ENCODE data around the gene MAP2K1. TPM values are rescaled to one million over a fixed set of nuclear protein-coding genes. Genes with fewer than 3 reads are reported as not detected.

The MAP2K1 gene
- total RNA-seq, 1 donor: 52.2 TPM

GRCh38 chr15:66523926-66524325, 137.2 kb downstream of the MAP2K1 start:
- no peak overlapping the region for H3K4me3 ChIP-seq (ENCODE audit: low read depth, low read length)
- no peak for DNase-seq (ENCODE audit: low read depth)
- no peak for TF ChIP-seq CTCF (IDR thresholded peaks at IDR 0.05; ENCODE audit: insufficient read depth, low read length)

- DNase-seq (ENCODE audit: low read depth): no peak
- TF ChIP-seq CTCF (IDR thresholded peaks at IDR 0.05; ENCODE audit: insufficient read depth, low read length): no peak
- no peak overlapping the region for H3K4me3 ChIP-seq (ENCODE audit: low read depth, low read length)
Measured at GRCh38 chr15:66524838-66525237, 138.1 kb downstream of the MAP2K1 start.

GRCh38 chr15:66535056-66535455, 148.3 kb downstream of the MAP2K1 start:
- no peak overlapping the region for H3K4me3 ChIP-seq (ENCODE audit: low read depth, low read length)
- DNase-seq (ENCODE audit: low read depth): no peak
- no peak for TF ChIP-seq CTCF (IDR thresholded peaks at IDR 0.05; ENCODE audit: insufficient read depth, low read length)

Small RNAs within 50 kb of the gene (small RNA-seq; reads per million reads assigned to genes)
- gene ATP5MFP6 (not detected), gene MIR4512 (not detected), gene RF00019 (not detected), gene RF01159 (not detected), gene SCARNA14 (18.1 reads per million, percentile 95 among the genes with 10 or more reads in this experiment), gene SNORD16 (not detected), gene SNORD18A (not detected), gene SNORD18B (not detected), gene SNORD18C (not detected)

Other genes with a start within 250 kb of the MAP2K1 start
- gene MEGF11, start 133.2 kb upstream of the MAP2K1 start, total RNA-seq (ENCODE audit: low replicate concordance): 0.36 TPM in 1 of 2 replicates, not detected in the other
- 25.6 and 41.8 TPM in 2 replicates for gene DIS3L, start 93.3 kb upstream of the MAP2K1 start, total RNA-seq (ENCODE audit: low replicate concordance)
- 7.0 and 21.5 TPM in 2 replicates for gene TIPIN, start 30.2 kb upstream of the MAP2K1 start, total RNA-seq (ENCODE audit: low replicate concordance)
- gene SNAPC5, start 110.8 kb downstream of the MAP2K1 start, total RNA-seq (ENCODE audit: low replicate concordance): 7.8 and 23.8 TPM in 2 replicates
- gene RPL4, start 117.9 kb downstream of the MAP2K1 start, total RNA-seq (ENCODE audit: low replicate concordance): 3,473 and 4,222 TPM in 2 replicates
- gene ZWILCH, start 118.4 kb downstream of the MAP2K1 start, total RNA-seq (ENCODE audit: low replicate concordance): 7.8 and 36.5 TPM in 2 replicates
- gene LCTL, start 179.1 kb downstream of the MAP2K1 start, total RNA-seq (ENCODE audit: low replicate concordance): 0.09 TPM in 1 of 2 replicates, not detected in the other

Data from fibroblast of the aortic adventitia (primary cell).